ENCODE data around the gene PTS.
"Not testable (repeated sequence)": the region's sequence is repeated elsewhere in the genome, so short reads cannot be mapped to it uniquely, and the experiment has no call there.

PTS gene

DNA sequence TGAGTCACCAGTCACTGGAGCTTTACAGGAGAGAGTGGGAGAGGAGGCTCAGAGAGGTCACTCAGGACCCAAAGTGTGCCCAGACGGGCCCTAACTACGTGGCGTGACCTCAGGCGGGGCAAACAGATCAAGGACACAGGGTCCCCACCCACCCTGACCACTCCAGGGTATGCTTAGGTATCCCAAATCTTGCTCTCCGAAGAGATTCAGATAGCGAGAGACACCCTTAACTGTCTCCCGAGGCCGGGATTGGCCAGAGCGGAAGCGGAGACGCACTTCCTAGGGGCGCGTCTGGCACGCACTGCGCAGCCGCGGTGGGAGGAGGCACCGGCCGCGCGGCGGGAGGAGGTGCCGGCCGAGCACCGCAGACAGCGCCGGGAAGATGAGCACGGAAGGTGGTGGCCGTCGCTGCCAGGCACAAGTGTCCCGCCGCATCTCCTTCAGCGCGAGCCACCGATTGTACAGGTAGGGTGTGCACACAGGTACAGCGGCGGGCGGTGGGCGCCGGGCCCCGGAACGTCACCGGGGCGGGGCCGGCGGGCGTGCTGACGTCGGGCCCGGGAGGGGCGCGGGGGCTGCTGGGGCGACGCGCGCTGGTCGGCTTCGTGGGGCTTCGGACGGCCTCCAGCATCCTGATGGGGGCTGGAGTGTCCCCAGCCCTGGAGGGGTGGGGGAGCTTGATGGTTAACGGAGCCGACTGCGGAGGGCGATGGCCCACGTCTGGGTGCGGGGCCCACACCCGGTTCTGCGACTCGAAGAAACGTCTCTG lies at the start of gene PTS:
PTS (plus strand) TSS at position 367 of the 769 bp plus-strand sequence; CDS start at position 383, 16 bp downstream.
- peak; percentile 86 for DNase-seq

DNA sequence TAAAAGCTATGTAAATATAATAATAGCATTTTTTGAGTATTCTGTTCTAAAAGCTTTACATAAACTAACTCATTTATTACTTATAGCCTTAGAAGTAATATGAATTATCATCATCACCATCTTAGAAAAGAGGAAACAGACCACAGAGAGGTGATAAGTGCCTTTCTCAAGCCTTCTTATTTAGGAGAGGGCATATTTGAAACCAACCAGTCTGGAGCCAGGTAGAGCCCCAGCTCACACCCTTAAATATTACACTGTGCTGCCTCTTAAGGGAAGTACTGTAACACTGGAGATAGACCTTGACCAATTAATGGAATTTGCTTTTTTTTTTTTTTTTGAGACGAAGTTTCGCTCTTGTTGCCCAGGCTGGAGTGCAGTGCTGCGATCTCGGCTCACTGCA lies 48.6 kb upstream of the PTS start:
- DNase-seq, result no peak

DNA sequence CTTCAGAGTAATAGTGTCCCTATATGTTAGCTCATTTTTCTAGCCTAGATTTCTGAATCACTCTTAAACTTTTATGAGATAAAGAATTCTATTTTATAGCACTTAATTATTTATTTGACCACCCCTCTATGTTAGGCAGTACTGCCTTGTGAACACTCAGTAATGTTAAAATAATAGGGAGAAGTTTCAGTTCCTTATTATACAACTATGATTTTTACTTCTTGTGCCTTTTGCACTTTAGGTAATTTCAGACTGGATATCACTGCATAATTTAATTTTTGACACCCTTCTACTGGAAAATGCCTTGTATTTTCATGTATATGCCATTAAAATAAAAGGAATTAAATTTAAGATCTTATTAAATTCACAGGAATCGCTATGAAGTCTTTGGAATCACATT lies 47.8 kb upstream of the PTS start:
- no peak for DNase-seq

DNA sequence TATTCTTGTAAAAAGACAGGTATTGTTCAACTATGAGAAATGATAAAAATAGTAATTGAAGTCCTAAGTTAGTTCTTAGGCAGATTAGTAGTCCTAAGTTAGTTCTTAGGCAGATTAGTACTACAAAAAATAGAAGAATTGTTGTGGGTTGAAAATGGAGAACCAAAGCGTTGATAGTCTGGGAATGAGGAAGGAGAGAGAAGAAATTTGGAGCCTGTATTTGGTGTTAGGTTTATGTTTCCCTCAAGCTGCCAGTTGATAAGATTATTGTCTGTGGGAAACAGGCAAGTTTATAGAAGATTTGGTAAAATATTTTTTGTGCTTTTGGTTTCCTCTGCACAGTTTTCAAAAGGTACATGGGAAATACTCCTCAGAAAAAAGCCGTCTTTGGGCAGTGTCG lies 47.3 kb upstream of the PTS start:
- DNase-seq, result no peak

DNA sequence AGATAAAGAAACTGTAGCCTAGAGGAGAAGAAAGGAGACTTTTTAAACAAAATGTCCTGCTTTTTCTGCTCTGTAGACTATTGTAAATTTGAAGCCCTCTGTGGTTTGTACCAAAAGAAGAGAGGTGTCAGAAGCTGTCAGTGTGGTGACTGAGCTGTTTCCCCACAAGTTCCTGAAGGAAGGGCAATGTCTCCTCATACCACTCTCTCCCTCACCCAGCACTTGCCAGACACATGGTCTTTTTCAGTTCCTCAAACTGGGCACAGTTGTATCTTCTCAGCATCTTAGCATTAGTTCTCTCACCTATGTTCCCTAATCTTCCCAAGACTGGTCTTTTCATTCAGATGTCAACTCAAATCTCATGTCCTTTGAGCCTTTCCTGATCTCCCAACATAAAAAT lies 46.6 kb upstream of the PTS start:
- peak; percentile 10 for DNase-seq

DNA sequence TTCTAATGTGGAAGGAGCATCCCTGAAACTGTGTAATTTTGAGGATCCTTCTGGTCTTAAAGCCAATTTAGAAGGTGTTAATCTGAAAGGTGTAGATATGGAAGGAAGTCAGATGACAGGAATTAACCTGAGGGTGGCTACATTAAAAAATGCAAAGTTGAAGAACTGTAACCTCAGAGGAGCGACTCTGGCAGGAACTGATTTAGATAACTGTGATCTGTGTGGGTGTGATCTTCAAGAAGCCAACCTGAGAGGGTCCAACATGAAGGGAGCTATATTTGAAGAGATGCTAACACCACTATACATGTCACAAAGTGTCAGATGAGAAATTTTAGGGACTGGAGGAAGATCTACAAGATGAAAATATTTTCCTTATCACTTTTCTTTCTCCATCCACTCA lies 43.4 kb upstream of the PTS start:
- no peak for DNase-seq

DNA sequence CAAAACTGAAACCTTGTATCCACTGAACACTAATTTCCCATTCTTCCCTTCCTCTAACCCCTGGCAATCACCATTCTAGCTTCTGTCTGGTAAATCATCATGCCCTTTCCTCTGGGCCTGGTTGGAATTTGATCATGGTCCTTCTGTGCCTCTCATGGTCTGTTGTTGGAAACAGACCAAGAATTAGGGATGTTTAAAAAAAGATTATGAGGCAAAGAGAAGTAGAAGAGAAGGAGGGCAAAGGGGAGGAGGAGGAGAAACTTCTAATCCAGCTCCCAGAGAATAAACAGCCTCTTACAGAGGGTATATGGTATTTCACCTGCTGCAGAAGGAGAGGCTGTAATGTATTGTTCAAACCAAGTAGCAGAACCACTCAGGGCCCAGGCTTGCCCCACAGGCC lies 40.3 kb upstream of the PTS start:
- DNase-seq, result no peak

DNA sequence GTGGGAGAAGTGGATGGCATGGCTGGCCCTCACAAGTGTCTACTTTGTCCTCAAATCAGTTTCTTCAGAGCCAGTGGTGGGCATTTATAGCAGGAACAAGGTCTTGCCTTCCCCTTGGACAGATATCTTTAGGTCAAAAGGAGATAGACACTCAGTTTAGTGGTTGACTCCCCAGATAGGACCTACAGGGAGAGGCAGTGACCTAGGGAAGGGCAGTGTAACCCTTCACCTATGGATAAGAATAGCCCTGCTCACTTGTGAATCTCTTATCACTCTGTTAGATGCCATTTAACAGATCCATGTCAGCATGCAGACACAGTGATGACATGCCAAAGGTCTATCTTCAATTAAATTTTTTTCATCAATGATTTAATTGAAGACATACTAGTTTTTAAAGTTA lies 39.9 kb upstream of the PTS start:
- no peak for DNase-seq

DNA sequence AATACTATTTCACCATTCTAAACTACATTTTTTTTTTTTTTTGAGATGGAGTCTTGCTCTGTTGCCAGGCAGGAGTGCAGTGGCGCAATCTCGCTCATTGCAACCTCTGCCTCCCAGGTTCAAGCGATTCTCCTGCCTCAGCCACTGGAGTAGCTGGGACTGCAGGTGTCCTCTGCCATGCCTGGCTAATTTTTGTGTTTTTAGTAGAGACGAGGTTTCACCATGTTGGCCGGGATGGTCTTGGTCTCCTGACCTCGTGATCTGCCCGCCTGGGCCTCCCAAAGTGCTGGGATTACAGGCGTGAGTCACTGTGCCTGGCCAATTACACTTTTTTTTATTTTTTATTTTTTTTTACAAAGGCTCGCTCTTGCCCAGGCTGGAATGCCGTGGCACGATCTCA lies 31.1 kb upstream of the PTS start:
- DNase-seq, result not testable (repeated sequence)

DNA sequence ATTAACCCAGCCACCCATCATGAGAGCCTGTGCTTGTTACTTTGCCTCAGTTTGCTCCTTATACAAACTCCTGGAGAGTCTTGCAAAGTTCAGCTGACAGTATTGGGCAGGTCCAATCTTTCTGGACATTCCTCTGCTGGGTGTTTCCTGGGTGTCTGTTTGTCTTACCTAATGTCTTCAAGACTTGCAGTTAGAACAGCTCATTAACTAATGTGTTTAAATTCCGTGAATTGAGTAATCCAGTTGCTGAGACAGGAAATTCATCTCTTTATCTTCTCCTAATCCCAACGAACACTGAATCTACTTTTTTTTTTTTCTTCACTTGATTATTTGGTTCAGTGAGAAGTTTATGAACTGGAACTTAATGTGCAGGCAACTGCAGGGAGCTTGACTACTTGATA lies 30.3 kb upstream of the PTS start:
- DNase-seq, result no peak

DNA sequence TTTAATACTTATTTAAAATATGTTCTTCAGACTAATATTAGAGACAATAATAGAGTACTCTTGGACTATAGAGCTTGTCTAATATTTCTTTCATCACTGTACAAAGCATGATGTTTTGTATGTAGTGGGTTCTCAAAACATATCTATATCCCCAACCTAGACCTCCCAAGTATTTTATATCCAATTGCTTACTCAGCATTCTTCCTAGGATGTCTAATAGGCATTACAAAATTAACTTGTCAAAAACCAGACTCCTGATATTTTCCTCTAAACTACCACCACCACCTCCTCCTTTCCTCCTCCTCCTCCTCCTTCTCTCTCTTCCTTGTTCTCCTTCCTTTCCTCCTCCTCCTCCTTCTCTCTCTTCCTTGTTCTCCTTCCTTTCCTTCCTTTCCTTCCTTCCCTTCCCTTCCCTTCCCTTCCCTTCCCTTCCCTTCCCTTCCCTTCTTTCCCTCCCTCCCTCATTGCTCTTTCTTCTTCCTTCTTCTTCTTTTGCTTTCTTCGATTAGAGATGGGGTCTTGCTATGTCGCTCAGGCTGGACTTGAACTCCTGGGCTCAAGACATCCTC lies 29.6 kb upstream of the PTS start:
- no peak for DNase-seq

DNA sequence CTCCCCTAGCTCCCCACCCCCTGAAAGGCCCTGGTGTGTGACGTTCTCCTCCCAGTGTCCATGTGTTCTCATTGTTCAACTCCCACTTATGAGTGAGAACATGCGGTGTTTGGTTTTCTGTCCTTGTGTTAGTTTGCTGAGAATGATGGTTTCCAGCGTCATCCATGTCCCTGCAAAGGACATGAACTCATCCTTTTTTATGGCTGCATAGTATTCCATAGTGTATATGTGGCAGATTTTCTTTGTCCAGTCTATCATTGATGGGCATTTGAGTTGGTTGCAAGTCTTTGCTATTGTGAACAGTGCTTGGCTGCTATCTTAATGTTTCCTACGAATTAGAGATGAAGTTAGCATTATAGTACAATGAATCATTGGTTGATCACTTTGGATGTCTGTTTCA lies 27.1 kb upstream of the PTS start:
- not testable (repeated sequence) for DNase-seq

DNA sequence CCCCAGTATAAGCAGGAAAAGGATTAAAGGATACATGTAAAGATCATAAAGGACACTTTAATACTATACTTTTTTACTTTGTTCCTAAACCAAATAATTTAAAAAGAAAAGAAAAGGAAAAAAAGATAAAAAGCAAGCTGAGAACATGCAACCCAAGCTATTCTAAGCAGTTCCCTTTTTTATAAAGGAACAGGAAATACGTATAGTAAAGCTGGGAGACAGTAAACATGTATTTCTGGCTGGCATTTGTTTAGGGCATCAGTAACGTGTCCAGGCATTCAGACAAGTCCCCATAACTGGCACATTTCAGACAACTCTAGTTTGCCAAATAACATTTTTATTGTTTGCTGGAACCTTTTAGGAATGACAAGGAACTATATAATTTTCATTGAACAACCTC lies 26.0 kb upstream of the PTS start:
- no peak for DNase-seq

DNA sequence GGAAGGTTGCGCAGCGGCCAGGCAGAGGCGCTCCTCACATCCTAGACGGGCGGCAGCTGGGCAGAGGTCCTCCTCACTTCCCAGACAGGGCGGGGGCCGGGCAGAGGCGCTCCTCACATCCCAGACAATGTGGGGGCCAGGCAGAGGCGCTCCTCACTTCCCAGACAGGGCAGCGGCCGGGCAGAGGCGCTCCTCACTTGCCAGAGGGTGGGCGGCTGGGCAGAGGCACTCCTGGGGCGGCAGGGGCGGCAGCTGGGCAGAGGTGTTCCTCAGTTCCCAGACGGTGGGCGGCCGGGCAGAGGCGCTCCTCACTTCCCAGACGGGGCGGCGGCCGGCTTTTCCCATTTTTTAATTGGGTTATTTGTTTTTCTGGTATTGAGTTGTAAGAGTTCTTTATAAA lies 20.2 kb upstream of the PTS start:
- DNase-seq, result no peak

DNA sequence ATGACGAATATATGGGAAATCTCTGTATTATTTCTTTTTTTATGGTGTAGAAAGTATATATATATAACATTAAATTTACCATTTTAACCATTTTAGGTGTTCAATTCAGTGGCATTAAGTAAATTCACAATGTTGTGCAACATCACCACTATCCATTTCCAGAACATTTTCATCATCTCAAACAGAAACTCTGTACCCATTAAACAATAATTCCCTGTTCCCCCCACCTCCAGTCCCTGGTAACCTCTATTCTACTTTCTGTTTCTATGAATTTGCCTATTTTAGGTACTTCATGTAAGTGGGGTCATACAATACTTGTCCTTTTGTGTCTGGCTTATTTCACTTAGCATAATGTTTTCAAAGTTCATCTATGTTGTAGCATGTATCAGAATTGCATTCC lies 15.3 kb upstream of the PTS start:
- DNase-seq, result no peak

DNA sequence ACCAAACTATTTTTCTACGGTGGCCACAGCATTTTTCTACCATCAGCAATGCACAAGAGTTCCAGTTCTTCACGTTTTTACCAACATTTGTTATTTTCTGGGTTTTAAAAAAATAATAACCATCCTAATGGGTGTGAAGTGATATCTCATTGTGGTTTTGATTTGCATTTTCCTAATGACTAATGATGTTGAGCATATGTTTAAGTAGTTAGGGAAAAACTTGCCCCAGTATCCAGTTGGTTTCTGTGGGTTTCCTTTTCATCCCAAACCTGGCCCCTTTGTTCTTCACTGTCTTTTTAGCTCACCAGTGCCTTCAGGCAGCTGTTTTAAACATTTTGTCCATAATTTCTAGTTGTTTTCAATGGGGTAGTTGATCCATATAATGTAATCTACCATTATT lies 14.7 kb upstream of the PTS start:
- no peak for DNase-seq

DNA sequence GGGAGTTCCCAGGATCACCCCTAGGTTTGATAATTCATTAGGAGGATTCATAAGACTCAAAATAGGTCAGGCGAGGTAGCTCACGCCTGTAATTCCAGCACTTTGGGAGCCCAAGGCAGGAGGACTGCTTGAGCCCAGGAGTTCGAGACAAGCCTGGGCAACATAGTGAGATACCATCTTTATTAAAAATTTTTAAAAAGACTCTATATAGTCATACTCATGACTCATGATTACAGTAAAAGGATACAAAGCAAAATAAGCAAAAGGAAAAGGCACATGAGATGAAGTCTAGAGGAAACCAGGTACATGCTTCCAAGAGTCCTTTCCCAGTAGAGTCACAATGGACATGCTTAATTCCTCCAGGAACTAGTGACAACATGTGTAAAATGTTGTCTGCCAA lies 13.9 kb upstream of the PTS start:
- no peak for DNase-seq

DNA sequence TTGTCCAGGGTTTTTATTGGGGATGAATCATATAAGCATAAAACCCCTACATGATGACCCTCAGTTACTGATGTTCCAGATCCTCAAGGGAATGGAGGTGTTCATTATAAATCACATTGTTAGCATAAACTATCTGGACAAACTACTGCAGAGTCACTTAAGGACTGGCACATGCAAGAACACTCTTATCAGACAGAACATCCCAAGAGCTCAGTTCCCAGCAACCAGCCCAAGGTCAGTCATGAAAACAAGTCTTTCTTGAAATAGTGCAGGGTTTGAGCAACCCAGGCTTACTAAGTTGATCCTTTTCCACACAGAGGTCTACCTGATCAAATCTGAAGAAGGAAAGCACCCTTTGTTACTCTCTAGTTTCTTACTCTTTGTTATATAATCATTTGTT lies 13.5 kb upstream of the PTS start:
- DNase-seq, result no peak

DNA sequence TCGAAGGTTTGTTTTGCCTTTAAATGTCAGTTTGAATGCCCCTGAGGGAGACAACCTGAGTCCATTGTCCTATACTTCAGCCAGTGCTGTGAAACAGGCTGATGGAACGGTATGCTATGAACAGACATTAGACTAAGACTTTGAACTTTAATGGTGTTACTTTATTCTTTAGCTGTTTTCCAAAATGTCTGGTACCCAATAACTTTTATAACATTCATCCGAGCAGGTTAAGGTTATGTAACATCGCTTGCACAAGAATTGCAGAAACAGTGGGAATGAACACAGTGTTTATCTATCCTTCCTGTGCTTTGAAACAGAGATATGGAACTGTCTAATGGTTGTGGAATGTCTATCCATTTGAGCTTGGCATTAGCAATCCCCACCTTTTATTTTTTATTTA lies 12.5 kb upstream of the PTS start:
- DNase-seq, result no peak

DNA sequence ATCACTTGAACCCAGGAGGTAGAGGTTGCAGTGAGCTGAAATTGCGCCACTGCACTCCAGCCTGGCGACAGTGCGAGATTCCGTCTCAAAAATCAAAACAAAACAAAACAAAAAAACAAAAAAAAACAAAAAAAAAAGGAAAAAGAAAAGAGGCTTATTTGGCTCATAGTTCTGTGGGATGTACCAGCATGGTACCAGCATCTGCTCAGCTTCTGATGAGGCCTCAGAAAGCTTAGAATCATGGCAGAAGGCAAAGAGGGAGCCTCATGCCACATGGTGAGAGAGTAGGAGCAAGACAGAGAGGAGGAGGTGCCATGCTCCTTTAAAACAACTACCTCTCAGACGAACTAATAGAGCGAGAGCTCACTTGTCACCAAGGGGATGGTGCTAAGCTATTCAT lies 10.6 kb upstream of the PTS start:
- no peak for DNase-seq

DNA sequence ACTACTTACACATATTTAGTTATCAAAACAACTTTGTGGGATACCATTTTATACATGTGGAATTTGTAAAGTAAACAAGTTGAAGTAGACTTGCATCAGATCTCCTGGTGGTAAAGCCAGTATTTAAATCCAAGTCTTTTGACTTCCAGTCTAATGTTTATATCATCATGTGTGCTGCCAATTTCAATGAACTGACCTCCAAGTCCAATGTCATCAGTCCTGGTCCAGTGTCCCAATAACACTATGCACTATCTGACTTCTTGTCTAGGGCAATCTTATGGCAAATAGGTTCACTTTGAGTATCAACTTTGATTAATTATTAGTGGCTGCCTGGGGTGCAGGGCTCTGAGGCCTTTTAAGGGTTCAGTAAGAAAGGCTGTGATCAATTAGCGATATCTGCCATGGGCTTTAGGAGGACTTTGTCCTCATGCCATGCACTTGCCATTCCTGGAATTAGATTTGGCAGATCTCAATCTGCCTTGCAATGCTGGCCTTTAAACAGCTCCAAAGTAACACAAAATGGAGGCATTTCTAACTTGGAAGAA lies 9.6 kb upstream of the PTS start:
- DNase-seq, result no peak

DNA sequence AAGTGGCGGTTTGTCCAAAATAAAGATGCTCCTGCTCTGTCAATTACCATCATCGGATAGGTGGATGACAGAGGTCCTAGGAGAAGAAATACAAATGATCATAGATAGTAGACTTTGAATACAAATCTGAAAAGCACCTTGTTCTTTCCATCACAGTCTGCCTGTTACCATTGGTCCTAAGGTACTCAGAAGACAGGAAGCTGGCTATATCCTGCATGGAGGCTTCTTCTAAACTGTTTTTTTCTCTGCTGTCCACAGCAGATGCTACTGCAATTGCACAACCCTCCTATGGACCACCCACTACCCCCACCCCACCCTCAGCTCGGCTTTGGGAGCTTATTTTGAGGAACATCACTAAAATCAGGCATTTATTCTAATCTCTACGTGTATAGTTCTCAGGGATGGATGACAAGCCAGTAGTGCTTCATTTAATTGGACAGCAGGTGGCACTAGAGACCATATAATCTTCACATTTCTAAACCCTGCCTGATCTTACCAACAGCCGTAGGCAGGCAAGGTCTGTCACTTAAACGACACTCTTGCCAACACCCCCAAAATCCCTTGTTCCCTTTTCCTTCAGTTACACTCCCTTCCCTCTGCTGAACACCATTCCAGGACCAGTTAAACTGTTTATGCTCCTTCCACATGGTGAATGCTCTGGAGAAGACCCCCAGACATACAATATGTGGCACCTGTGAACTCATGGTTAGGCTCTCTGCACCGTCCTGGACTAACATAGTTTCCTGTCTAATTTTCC lies 6.6 kb upstream of the PTS start:
- DNase-seq, result peak; percentile 83

DNA sequence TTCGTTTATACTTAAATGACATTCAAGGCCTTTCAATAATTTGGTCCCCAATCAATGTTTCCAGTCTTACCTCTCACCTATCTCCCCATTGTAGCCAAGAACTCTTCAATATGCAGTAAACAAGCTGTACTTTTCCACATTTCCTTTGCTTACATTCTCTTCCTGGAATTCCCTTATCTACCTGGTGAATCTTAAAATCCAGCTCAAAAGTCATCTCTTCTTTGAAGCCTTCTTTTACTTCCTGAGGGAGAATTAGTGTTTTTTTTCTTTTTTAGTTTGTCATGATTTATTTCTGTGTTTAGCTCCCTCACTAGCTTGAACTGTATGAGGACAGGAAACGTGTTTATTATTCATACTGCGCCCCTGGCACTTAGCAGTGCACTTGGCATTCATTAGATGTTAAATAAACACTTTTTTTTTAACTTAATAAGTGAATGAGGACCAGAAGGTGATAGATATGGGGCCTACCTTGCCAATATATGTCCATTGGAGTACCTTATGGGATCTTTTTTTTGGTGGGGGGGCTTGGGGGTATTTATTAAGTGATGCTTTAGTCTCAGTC lies 4.9 kb upstream of the PTS start:
- no peak for DNase-seq

DNA sequence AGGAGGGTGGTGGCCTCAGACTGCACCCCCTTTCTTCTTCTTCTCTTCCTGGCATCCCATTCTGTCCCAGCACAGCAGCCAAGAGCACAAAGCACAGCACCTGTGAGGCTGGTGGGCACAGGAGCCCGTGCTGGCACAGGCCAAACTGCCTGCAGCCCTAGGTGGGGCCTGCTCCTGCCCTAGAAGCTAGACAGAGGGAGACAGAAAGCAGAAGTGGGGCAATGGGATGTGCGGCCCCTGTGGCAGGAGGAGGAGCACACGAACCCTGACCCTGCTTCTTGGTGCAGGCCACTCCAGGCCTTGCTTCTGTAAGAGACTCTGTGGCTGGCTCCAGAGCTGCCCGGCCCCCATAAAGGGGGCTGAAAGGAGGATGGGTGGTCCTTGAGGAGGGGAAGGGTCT lies 3.9 kb upstream of the PTS start:
- DNase-seq, result no peak
